DMS114 treated with DMSO at 0.1 percent for 48 hours (cell line): Measurements from ENCODE around the gene TARDBP.
"Not testable (repeated sequence)": the region's sequence is repeated elsewhere in the genome, so short reads cannot be mapped to it uniquely, and the experiment has no call there.

Experiments
- DNase-seq: peaks from one replicate; lab custom pipeline; 2025; ENCODE audit not compliant: unreplicated experiment; lab: John Stamatoyannopoulos, UW

TARDBP gene

GRCh38 chr1:10992004-10992403 is 20.4 kb upstream of the TARDBP start:
- not testable (repeated sequence) for DNase-seq

GRCh38 chr1:10992864-10993263 is 19.6 kb upstream of the TARDBP start:
- DNase-seq = no peak

GRCh38 chr1:10996100-10996499 is 16.4 kb upstream of the TARDBP start:
- no peak for DNase-seq

- DNase-seq = no peak
These were observed 11.9 kb upstream of the TARDBP start for GRCh38 chr1:11000526-11000925.

- peak; percentile 21 for DNase-seq
These were observed 692 bp downstream of the TARDBP start for GRCh38 chr1:11013160-11013531.

- DNase-seq = not testable (repeated sequence)
These were observed 6.9 kb downstream of the TARDBP start for GRCh38 chr1:11019358-11019757.

- DNase-seq = no peak
These were observed 7.5 kb downstream of the TARDBP start for GRCh38 chr1:11019971-11020370.

GRCh38 chr1:11023201-11023600 is 10.7 kb downstream of the TARDBP start:
- no peak for DNase-seq

GRCh38 chr1:11024154-11024873 is 11.9 kb downstream of the TARDBP start:
- DNase-seq = no peak

GRCh38 chr1:11024874-11025203 is 12.4 kb downstream of the TARDBP start:
- DNase-seq = no peak

- no peak for DNase-seq
These were observed 13.2 kb downstream of the TARDBP start for GRCh38 chr1:11025618-11026017.

GRCh38 chr1:11026052-11026451 is 13.6 kb downstream of the TARDBP start:
- no peak for DNase-seq

GRCh38 chr1:11026903-11027302 is 14.4 kb downstream of the TARDBP start:
- DNase-seq = no peak

- DNase-seq = no peak
These were observed 14.9 kb downstream of the TARDBP start for GRCh38 chr1:11027316-11027715.

- no peak for DNase-seq
These were observed 15.6 kb downstream of the TARDBP start for GRCh38 chr1:11028018-11028417.

GRCh38 chr1:11030865-11031264 is 18.4 kb downstream of the TARDBP start:
- no peak for DNase-seq

GRCh38 chr1:11031624-11032262 is 19.3 kb downstream of the TARDBP start:
- DNase-seq = no peak

GRCh38 chr1:11037019-11037739 is 24.7 kb downstream of the TARDBP start:
- DNase-seq = not testable (repeated sequence)

- peak; percentile 72 for DNase-seq
These were observed 25.3 kb downstream of the TARDBP start for GRCh38 chr1:11037740-11038182.

GRCh38 chr1:11039351-11040104 is 27.1 kb downstream of the TARDBP start:
- DNase-seq = no peak

GRCh38 chr1:11040105-11040429 is 27.6 kb downstream of the TARDBP start:
- DNase-seq = not testable (repeated sequence)

- DNase-seq = no peak
These were observed 28.6 kb downstream of the TARDBP start for GRCh38 chr1:11041048-11041447.
